Liver (tissue), 9 donors: ENCODE measurements around the gene MAL. TPM values are rescaled to one million over a fixed set of nuclear protein-coding genes. Genes with fewer than 3 reads are reported as not detected.

Experiments
- DNase-seq: peaks from one replicate; pipeline ENCODE4 v3.0.0-alpha.2; 2017; ENCODE audit warnings: low spot score
- H3K27ac ChIP-seq, 2 donors: one replicate each; pipeline ENCODE4 v1.7.0; 2013; ENCODE audit warnings: inconsistent platforms in 2 of 2, low read length in 2 of 2, control low read depth in 1 of 2, low read depth in 1 of 2, mild to moderate bottlenecking in 1 of 2
- H3K27me3 ChIP-seq, 4 donors: one replicate each; pipeline versions ENCODE4 v1.6.1 to v1.7.0; 2013; ENCODE audit warnings: low read length in 3 of 4, inconsistent platforms in 1 of 4, mild to moderate bottlenecking in 1 of 4, moderate library complexity in 1 of 4; ENCODE audit not compliant: control insufficient read depth in 4 of 4, insufficient read depth in 4 of 4
- H3K36me3 ChIP-seq, 4 donors: one replicate each; pipeline versions ENCODE4 v1.6.1 to v1.7.0; 2013; ENCODE audit warnings: low read length in 3 of 4, mild to moderate bottlenecking in 3 of 4, low read depth in 1 of 4, moderate library complexity in 1 of 4; ENCODE audit not compliant: control insufficient read depth in 4 of 4, insufficient read depth in 3 of 4
- H3K4me1 ChIP-seq, 4 donors: one replicate each; pipeline versions ENCODE4 v1.6.1 to v1.7.0; 2013; ENCODE audit warnings: low read length in 3 of 4, mild to moderate bottlenecking in 3 of 4, moderate library complexity in 1 of 4; ENCODE audit not compliant: control insufficient read depth in 4 of 4, insufficient read depth in 4 of 4
- H3K4me3 ChIP-seq, 3 donors: one replicate each; pipeline versions ENCODE4 v1.6.1 to v1.7.0; 2013; ENCODE audit warnings: low read length in 3 of 3, control low read depth in 1 of 3, low read depth in 1 of 3, mild to moderate bottlenecking in 1 of 3
- H3K9ac ChIP-seq, 2 donors: one replicate each; pipeline ENCODE4 v1.7.0; 2013; ENCODE audit warnings: low read length in 2 of 2, mild to moderate bottlenecking in 2 of 2, moderate library complexity in 2 of 2, control low read depth in 1 of 2, low read depth in 1 of 2
- H3K9me3 ChIP-seq, 4 donors: one replicate each; pipeline versions ENCODE4 v1.6.1 to v1.7.0; 2013; ENCODE audit warnings: low read length in 3 of 4; ENCODE audit not compliant: control insufficient read depth in 4 of 4
- ATF3 ChIP-seq: IDR thresholded peaks from 2 replicates; pipeline ENCODE4 v1.6.1; 2016; ENCODE audit warnings: antibody characterized with exemption
- EGR1 ChIP-seq, 2 donors: IDR thresholded peaks; 2 replicates each; pipeline ENCODE4 v1.6.1; 2016 to 2018; ENCODE audit warnings: antibody characterized with exemption in 2 of 2, low read depth in 2 of 2
- FOXA1 ChIP-seq: IDR thresholded peaks from 2 replicates; pipeline ENCODE4 v1.6.1; 2016; ENCODE audit warnings: antibody characterized with exemption
- FOXA2 ChIP-seq: IDR thresholded peaks from 2 replicates; pipeline ENCODE4 v1.6.1; 2016; ENCODE audit warnings: antibody characterized with exemption
- GABPA ChIP-seq, 2 donors: IDR thresholded peaks in 1 of 2; conservative IDR thresholded peaks in 1 of 2; 2 replicates each; pipeline ENCODE4 v1.6.1; 2016; ENCODE audit warnings: antibody characterized with exemption in 2 of 2, mild to moderate bottlenecking in 1 of 2, moderate library complexity in 1 of 2
- HNF4G ChIP-seq: IDR thresholded peaks from 2 replicates; pipeline ENCODE4 v1.6.1; 2016; ENCODE audit warnings: antibody characterized with exemption
- JUND ChIP-seq, 2 donors: IDR thresholded peaks; 2 replicates each; pipeline ENCODE4 v1.6.1; 2016; ENCODE audit warnings: antibody characterized with exemption in 2 of 2
- NR2F2 ChIP-seq: IDR thresholded peaks from 2 replicates; pipeline ENCODE4 v1.6.1; 2016; ENCODE audit warnings: antibody characterized with exemption
- RAD21 ChIP-seq, 2 donors: IDR thresholded peaks; 2 replicates each; pipeline ENCODE4 v1.6.1; 2016; ENCODE audit warnings: antibody characterized with exemption in 2 of 2, mild to moderate bottlenecking in 2 of 2
- RXRA ChIP-seq, 2 donors: IDR thresholded peaks; 2 replicates each; pipeline ENCODE4 v1.6.1; 2017 to 2018; ENCODE audit warnings: antibody characterized with exemption in 2 of 2, mild to moderate bottlenecking in 1 of 2
- SP1 ChIP-seq: IDR thresholded peaks from 2 replicates; pipeline ENCODE4 v1.6.1; 2018; ENCODE audit warnings: antibody characterized with exemption, mild to moderate bottlenecking
- TAF1 ChIP-seq: conservative IDR thresholded peaks from 2 replicates; pipeline ENCODE4 v1.6.1; 2016; ENCODE audit warnings: antibody characterized with exemption, mild to moderate bottlenecking
- YY1 ChIP-seq: IDR thresholded peaks from 2 replicates; pipeline ENCODE4 v1.6.1; 2016; ENCODE audit warnings: antibody characterized with exemption, mild to moderate bottlenecking
- ZBTB33 ChIP-seq: IDR thresholded peaks from 2 replicates; pipeline ENCODE4 v1.6.1; 2016; ENCODE audit warnings: antibody characterized with exemption
- WGBS: extraction: QIAGEN DNeasy Blood & Tissue Kit; methylation state at CpG from one replicate; pipeline ENCODE4 v1.1.7; 2013; 5-methylcytosine and 5-hydroxymethylcytosine counted together
- polyA plus RNA-seq, 2 donors: library from polyadenylated mRNA; stranded (reverse) in 1 of 2; unstranded in 1 of 2; fragments of 200-250 nt in 1 of 2; fragments of >200 nt in 1 of 2; fragmentation: Nextera tagmentation in 1 of 2; extraction: Ambion mirVana in 1 of 2; gene quantifications; one replicate each; pipeline versions ENCODE4 v1.2.1 to v1.2.3, GENCODE V29; 2013 to 2015
- total RNA-seq, 2 donors: library from RNA; depleted of rRNA; stranded (reverse); fragments of >200 nt; gene quantifications; one replicate each; pipeline ENCODE4 v1.2.3, GENCODE V29; 2014
- donor health status: healthy.
- donor health status: healthy.
- donor health status: healthy.
- donor health status: healthy.
- donor health status: healthy.

MAL gene
- total and polyA plus RNA-seq, 4 donors = 0.51 TPM; not detected in 3

- H3K27ac ChIP-seq = no peak overlapping the region
- H3K27me3 ChIP-seq = peaks cover 2 to 14% (median 5%) of the 10 kb centered on the region in 4 donors
- H3K9me3 ChIP-seq = no peaks in the 10 kb centered on the region
- TF ChIP-seq FOXA2 (no peak), EGR1 (IDR thresholded peaks at IDR 0.05; ENCODE audit: low read depth in 2 of 2) (no peak), TAF1 (no peak), GABPA (IDR thresholded peaks at IDR 0.05 in 1 of 2, conservative IDR thresholded peaks at IDR 0.05 in 1 of 2) (no peak)
- no peaks in the 10 kb centered on the region for H3K36me3 ChIP-seq
- DNase-seq = no peak
- H3K4me3 ChIP-seq = no peak overlapping the region
- 68% methylated on average over 7 of the region's 7 CpGs for WGBS
- no peak overlapping the region for H3K9ac ChIP-seq
- H3K4me1 ChIP-seq = no peaks in the 10 kb centered on the region
Observed at GRCh38 chr2:94995553-94996304, 29.8 kb upstream of the MAL start.

- no peak for TF ChIP-seq FOXA2
- TF ChIP-seq HNF4G = no peak
- no peak for TF ChIP-seq EGR1 (IDR thresholded peaks at IDR 0.05; ENCODE audit: low read depth in 2 of 2)
- no peak for TF ChIP-seq RXRA (IDR thresholded peaks at IDR 0.05)
- TF ChIP-seq NR2F2 = no peak
- no peak for TF ChIP-seq GABPA (IDR thresholded peaks at IDR 0.05 in 1 of 2, conservative IDR thresholded peaks at IDR 0.05 in 1 of 2)
- no peak for TF ChIP-seq SP1
- no peak for TF ChIP-seq YY1
- TF ChIP-seq ZBTB33 = no peak
- no peak for TF ChIP-seq JUND (IDR thresholded peaks at IDR 0.05)
- TF ChIP-seq FOXA1 = no peak
- TF ChIP-seq ATF3 = no peak
- no peak for TF ChIP-seq RAD21 (IDR thresholded peaks at IDR 0.05)
- peaks cover 2 to 12% (median 5%) of the 10 kb centered on the region in 4 donors for H3K27me3 ChIP-seq
- no peak for DNase-seq
- H3K4me1 ChIP-seq = no peaks in the 10 kb centered on the region
- no peak overlapping the region for H3K27ac ChIP-seq
- H3K4me3 ChIP-seq = no peak overlapping the region
- 69% methylated on average over 23 of the region's 23 CpGs for WGBS
- no peak overlapping the region for H3K9ac ChIP-seq
- H3K9me3 ChIP-seq = no peaks in the 10 kb centered on the region
- H3K36me3 ChIP-seq = no peaks in the 10 kb centered on the region
Observed at GRCh38 chr2:94996305-94997100, 29.0 kb upstream of the MAL start.
